Effector CD8-positive, alpha-beta T cell (primary cell): ENCODE measurements around the gene TLK2.
"Not testable (repeated sequence)": the region's sequence is repeated elsewhere in the genome, so short reads cannot be mapped to it uniquely, and the experiment has no call there.

Experiments
- DNase-seq: peaks from one replicate; lab custom pipeline; 2025; lab: John Stamatoyannopoulos, UW
- total RNA-seq, 4 experiments: gene quantifications; one replicate each; lab custom pipeline; 2026; lab: John Stamatoyannopoulos, UW

Gene TLK2
- total RNA-seq, result 86.2 to 125 (median 102) reads per million in 4 experiments

DNA sequence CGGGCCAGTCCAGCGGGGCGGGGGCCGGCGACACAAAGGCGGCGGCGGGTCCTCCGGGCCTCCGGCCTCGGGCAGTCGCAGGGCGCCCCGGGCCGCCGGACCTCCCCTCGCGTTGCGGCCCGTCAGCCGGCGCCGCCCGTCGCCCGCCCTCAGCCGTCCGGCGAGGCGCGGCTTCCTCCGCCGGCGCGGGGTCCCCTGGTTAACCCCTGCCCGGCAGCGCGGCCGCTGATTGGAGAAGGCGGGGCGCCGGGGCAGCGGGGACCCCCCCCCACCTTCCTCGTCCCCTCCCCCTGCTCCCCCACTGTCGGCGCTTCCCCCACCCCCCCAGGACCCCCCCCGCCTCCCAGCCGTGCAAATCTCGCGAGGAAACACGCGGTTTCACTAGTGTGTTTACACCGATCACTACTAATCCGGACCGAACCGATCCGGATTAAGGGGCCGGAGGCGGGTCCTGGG, at the start of gene TLK2:
Gene TLK2 (plus strand): TSS at position 402 of the 456 bp plus-strand sequence. CDS start 2,301 bp downstream, outside the sequence.
- DNase-seq, result peak; percentile 67

DNA sequence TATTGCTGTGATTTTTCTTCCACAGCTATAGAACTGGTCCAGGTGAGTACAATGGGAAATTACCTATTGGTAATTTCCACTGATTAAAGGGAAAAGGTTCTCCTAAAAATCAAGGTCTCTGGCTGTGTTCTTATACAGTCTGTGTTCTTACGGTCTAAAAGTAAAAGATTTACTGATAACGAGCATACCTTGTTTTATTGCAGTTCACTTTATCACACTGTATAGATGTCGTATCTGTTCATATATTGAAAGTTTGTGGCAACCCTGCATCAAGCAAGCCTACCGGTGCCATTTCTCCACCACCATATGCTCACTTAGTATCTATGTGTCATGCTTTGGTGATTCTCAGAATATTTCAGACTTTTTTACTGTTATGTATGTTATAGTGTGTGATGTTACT, 43.4 kb upstream of the TLK2 start:
- not testable (repeated sequence) for DNase-seq

DNA sequence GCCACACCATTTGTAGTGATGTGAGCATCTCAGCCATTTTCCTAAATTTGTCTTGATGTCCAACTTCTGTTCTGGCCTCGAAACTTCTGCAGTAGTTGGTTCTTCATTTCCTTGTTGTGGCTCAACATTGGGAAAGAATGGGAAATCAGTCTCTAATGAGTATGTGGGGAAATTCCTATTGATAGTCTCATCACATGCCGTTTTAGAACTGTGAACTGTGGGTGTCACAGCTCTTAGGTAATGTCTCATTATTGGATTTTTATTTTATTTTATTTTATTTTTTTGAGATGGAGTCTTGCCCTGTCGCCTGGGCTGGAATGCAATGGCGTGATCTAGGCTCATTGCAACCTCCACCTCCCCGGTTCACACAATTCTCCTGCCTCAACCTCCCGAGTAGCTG, 37.4 kb upstream of the TLK2 start:
- DNase-seq, result not testable (repeated sequence)

DNA sequence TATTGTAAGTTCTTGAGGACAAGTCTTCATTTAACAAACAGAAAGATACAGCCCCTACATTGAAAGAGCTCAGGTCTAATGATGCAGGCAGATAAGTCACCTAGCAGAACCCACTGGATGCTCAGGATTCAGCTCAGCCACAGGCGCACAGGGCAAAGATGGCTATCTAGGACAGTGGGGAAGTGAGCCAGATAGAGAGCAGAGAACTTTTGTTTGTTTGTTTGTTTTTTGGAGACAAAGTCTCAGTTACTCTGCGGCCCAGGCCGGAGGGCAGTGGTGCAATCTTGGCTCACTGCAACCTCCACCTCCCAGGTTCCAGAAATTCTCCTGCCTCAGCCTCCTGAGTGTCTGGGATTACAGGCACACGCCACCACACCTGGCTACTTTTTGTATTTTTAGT, 34.6 kb upstream of the TLK2 start:
- DNase-seq, result no peak

DNA sequence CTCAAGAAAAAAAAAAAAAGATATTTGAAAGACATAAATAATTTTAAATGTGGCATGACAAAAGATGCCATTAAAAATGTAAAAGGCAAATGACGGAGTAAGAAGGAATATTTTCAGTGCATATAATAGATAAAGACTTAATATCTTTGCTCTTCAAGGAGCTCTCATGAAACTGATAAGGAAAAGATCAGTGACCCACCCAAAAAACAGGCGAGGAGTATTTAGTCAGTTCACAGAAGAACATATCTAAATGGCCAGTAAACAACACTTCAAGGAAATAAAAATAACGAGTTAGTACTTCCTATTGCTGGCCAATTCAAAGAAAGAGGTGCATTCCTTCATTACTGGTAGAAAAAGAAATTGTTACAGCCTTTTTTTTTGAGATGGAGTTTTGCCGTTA, 32.8 kb upstream of the TLK2 start:
- not testable (repeated sequence) for DNase-seq

DNA sequence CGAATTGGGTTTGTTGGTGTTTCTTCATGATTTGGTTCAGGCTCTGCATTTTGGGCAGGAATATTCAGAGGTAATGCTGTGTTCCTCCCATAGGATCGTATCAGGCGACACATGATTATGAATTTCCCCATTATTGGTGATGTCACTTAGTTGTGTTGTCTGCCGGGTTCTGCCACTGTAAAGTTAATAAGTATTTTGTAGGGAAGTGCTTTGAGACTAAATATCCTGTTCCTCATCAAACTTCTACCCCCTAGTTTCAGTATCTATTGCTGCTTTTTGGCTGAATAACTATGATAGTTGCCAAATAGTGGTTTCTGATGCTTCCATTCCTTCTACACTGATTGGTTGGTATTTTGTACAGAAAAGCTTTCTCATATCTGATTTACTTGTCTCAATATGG, 26.4 kb upstream of the TLK2 start:
- DNase-seq, result not testable (repeated sequence)

DNA sequence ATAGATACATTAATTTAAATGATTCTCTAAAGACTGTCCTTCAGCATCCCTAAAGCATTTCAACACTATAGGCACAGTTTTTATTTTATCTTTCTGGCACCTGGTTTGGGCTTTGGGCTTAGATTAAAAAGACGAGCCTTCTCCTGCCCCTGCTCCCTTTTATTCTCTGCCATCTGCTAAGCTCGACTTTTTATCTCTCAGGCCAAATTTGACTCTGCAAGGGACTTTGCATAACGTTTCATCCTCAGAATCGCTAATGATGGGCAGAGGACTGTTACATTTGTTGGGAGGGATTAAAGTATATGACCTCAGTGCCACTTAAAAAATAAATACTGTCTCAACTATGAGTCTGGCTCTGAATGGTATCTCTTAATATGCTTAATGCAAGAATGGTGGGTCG, 25.6 kb upstream of the TLK2 start:
- DNase-seq, result not testable (repeated sequence)

DNA sequence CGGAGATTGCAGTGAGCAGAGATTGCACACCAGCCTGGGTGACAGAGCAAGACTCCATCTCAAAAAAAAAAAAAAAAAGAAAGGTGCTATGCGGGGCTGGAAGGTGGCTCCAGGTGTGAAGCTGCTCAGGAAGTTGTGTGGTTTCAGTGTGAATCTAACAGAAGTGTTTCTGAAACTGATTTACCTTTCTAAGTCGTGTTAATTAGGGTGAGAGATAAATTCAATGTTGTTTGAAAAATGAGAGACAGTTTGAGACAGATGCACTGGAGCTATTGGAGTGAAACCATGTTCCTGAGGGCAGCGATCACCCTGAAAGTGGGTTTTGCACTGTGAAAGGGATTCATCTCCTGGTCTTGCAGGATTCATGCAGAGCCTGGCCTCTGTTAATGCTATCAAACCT, 25.0 kb upstream of the TLK2 start:
- not testable (repeated sequence) for DNase-seq

DNA sequence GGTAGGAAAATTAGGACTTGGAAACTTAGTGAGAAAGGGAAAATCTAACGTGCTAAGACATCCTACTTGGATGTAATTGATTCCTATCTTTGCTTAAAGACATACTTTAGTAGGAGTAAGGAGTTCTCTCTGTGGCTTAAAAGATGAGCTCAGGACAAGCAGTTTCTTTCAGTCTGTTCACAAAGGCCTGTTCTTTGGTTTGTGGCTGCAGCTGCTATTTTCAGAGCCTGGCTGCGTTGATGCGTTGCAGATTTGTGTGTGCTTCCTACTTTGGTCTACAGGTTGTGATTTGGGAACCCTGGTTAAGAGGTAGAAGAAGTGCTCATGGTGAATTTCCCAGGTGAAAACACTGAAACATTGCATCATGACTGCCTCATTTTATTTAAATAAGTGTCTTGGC, 24.5 kb upstream of the TLK2 start:
- not testable (repeated sequence) for DNase-seq

DNA sequence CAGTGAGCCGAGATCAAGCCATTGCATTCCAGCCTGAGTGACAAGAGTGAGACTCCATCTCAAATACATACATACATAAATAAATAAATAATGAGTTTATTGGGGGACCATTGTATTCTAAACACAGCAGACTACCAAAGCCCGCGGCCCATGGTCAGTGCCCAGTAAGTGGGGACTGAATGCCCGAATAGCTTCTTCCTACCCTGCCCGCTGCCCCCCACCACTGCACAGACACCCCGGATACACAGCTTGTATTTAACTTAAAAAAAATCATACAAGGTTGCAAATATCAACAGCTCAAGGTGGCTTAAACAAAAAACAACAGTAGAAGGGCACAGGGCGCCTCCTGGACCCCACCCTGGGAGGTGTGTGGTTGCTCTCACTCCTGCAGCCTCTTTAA, 22.6 kb upstream of the TLK2 start:
- DNase-seq, result no peak

DNA sequence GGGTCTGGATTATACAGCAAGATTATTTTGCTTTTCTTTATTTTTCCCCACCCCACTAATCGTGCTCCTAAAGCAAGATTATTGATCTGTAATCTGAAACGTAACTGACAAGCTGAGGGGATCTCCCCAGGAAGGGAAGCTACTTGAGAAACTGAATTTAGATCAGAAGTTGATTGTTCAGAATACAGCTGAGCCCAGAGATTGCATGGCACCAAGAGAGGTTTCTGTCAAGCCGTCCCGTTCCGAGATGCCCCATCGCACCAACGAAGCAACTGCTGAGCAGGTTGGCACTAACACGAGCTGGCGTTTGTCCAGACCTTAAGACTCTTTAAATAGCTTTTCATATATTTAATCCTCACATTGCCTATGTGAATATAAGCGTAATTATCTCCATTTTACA, 20.1 kb upstream of the TLK2 start:
- DNase-seq, result not testable (repeated sequence)

DNA sequence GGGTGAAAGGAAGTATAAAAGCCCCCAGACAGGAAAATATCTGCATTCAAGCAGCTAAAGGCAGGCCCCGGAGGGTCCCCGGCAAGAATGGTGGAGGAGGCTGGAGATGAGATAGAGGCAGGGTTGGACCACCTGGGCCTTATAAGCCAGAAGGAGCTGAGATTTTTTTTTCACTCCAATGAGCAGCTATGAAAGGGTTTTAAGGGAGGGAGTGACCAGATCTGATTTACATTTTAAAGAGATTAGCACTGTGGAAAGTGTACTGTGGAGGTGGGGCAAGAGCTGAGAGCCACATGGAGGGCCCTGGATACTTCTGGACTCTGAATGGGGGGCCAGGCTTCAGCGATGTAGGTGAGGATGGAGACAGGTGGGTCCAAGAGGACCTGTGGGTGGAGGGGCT, 14.2 kb upstream of the TLK2 start:
- DNase-seq, result not testable (repeated sequence)

DNA sequence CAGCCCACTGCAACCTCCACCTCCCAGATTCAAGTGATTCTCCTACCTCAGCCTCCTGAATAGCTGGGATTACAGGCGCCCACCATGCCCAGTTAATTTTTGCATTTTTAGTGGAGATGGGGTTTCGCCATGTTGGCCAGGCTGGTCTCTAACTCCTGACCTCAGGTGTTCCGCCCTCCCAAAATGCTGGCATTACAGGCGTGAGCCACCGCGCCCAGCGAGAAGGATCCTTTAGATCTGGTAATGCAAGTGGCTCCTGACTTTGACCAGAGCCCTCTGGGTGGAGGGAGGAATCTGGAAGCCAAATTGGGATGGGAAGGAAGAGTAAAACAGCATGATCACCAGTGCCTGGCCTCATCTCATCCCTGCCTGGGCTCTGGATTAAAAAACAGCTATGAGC, 13.4 kb upstream of the TLK2 start:
- not testable (repeated sequence) for DNase-seq

DNA sequence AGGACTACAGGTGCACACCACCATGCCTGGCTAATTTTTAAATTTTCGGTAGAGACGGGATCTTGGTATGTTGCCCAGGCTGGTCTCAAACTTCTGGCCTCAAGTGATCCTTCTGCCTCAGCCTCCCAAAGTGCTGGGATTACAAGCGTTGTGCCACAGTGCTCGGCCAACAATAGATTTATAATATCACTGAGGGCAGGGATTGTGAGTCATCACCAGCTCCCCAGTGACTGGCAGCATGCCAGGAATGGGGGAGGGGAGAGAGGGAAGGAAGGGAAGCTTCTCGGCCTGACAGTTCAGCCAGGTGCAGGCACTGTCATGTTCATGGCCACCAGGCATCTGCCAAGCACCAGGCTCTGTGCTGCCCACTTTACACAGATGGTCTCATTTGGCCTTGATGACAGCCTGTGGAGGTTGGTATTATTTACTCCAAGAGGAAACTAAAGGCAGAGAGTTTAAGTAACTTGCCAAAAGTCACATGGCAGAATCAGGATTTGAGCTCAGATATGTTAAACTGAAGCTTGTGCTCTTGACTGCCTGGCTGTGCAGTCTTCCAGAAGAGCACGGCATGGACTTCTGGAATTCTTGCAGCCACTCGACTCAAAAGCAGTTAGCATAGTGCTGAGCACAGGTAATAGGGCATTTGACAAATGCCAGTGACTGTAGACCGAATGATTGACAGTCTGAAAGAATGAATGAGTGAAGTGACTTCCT, 7.8 kb upstream of the TLK2 start:
- DNase-seq, result peak; percentile 47

DNA sequence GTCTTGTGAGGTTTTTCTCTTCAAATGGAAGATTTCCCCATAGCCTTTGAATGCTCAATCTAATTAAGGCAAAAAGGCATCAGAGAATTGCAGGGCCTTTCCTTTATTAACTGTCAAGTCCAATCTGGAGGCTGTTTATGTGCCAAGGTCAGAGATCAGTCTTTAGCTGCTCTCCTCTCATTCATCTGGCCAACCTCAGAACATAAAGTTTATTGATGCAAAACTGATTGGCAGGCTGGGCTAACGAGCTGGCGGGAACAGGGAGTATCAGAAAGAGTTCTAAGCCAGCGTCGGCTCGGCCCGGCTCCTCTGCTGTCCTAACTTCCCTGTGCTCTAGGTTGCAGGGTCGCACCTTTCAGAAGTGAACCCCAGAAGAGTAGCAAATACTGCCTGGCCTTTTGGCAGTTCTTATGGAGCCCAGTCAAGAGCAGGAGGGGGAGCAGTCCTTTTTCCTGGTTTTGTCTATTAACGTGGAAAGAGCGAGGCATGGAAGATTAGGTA, 7.2 kb upstream of the TLK2 start:
- DNase-seq, result not testable (repeated sequence)

DNA sequence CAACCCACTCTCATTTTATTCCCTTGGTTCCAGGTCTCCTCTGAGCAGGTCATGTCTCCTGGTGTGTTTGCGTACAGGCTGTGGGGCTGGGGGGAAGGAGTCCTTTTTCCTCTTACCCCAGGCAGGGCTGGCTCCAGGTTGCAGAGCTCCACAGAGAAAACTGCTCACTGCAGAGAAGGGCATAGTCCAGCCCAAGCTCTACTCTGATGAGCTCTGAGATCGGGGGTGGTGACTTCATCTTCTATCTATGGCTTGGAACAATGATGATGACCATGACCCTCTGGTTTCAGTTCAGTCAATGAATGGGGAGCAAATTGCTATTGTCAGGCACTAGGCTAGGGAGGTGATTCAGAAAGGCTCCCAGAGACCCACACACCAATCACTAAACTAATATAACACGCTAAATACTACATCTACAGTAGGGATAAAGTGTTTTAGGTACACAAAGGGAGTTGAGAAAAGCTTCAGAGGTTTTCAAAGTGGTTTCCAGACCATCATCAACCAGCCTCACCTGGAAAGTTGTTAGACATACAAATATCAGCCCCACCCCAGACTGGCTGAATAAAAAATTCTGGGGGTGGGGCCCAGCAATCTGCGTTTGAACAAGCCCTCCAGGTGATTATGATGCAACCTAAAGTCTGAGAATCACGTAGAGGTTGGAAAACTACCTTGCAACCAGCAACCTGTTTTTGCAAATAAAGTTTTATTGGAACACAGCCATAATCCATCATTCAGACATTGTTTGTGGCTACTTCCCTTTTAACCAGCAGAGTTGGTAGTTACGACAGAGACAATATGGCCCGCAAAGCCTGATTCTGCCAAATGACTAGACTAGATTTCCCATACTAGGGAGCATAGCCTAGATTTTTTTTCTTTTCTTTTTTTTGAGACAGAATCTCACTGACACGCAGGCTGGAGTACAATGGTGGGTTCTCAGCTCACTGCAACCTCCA, 5.3 kb upstream of the TLK2 start:
- not testable (repeated sequence) for DNase-seq

DNA sequence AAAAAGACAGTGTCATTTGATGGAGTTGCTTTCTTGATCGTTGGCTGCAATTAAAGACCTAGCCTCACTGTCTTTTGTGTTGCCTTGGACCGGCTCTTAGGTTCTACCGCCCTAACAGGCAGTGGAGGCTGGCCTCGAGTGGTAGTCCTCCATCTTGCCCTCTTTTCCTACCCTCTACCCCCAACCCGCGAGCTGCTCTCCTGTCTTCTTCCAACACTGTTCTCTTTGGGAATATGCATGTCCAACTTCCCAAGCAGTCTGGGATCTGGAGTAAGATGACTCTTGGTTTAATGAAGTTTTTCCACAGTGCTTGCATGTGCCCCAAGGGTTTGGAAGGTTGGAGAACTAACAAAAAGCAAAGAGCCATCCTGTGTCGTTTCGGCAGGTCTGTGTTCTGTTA, 1.5 kb upstream of the TLK2 start:
- DNase-seq, result not testable (repeated sequence)

DNA sequence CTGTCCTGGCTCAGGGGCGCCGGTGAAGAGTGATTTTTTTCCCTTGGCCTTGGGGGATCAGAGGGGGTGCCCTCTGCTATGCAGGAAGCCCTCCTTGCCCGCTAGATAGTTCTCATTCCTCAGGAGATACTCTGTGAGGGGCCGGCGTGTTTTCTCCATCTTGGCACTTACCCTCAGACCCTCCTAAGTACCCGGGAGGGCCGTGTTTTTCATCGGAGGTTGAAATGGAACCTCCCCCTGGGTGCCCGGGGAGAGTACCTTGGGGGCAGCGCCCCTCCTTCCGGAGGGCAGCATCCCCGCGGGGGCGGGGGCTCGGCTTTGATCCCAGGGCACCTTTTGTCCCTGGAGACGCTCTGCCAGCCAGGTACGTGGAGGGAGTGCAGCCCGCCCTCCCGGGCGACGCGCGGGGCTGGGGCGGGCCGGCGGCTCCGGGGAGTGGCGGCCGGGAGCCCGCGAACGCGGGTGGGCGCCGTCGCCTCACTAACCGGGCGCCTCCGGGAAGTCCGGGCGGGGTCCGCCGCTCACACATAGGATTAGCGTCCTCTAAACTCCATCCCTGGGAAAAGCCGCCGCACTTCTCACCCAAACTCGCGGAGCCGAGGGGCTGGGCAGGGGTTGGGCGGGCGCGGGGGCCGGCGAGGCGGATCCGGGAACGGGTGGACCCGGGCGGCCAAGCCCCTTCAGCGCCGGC, 762 bp upstream of the TLK2 start:
- peak; percentile 42 for DNase-seq

DNA sequence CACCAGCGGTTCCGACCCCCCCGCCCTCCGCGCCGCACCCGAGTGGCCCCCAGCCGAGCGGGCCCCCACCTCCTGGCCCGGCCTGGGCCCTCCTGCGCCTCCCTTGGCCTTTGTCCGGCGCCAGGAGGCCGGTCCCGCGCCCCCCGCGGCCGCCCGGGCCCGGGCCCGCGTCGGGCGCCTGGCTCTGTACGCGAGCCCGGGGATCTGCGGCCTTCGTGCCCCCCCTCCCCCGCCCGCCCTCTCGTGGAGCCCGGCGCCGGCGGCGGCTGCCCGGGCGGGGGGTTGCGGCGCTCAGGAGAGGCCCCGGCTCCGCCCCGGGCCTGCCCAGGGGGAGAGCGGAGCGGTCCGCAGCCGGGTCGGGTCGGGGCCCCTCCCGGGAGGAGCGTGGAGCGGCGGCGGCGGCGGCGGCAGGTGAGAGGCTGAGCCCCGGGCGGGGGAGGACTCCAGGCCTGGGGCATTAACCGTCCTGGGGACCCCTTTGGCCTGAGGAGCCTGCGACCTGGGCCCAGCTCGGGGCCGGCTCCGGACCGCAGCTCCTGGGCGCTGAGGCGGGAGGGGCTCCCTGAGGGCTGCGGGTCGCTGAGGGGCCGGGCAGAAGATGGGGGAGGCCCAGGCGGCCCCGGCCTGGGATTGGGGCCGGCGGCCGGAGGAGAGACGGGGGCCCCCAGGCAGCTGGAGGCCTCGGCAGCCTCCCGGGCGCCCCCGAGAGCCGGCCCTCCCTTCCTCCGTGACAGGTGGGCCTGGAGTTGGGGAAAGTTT, 434 bp downstream of the TLK2 start:
- peak; percentile 11 for DNase-seq

DNA sequence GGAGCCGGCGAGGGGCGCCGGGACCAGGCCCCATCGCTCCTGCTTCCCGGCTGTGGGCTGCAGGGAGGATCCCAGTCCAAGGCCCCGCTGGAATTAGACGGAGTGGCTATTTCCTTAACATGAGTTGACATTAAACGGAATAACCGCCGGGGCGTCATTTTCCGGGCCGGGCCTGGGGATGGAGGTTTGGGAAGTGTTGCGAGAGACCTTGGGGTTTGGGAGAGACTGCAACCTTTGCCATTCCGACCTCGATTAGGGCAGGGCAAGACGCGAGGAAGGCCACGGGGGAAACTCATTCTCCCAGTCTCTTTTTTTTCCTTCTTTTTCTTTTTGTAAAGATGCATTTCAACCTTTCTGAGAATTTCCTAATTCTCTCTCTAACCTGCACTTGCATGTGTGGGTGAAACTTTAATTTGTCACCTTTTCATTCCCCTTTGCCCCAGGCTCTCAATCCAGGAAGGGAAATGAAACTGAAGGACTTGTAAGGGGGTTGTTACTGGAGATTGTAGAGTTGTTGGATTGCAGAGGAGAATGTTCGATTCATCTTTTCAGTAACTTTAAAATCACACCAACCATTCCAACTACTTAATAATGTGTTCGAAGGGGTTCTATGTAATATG, 1.1 kb downstream of the TLK2 start:
- DNase-seq, result not testable (repeated sequence)

DNA sequence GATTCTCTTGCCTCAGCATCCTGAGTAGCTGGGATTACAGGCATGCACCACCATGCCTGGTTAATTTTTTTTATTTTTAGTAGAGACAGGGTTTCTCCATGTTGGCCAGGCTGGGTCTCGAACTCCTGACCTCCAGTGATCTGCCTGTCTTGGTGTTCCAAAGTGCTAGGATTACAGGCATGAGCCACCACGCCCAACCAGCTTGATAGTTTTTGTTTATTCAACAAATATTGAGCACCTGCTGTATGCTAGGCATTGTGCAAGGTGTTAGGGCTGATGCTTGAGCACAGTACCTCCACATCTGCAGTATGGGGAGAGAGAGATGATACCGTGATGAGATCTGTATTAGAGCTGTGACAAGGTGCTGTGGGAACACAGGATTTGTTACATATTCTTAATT, 3.9 kb downstream of the TLK2 start:
- not testable (repeated sequence) for DNase-seq
